Spleen (tissue), 11 donors: ENCODE results near the gene ECHDC3. TPM values are rescaled to one million over a fixed set of nuclear protein-coding genes. Genes with fewer than 3 reads are reported as not detected.

ENCODE experiments used
- DNase-seq: peaks from one replicate; pipeline ENCODE4 v3.0.0-alpha.2; 2020
- H3K27ac ChIP-seq, 8 donors: fragments of 200-600 bp; sonication (generic) in 7 of 8; 1 replicate in 4 of 8; 2 replicates in 4 of 8; pipeline versions ENCODE4 v1.5.0 to v1.8.0; 2016 to 2021; ENCODE audit warnings: inconsistent platforms in 4 of 8, mild to moderate bottlenecking in 4 of 8, moderate library complexity in 1 of 8
- H3K27me3 ChIP-seq, 7 donors: fragments of 200-600 bp; sonication (generic) in 6 of 7; replicated peaks in 1 of 7; 1 replicate in 4 of 7; 2 replicates in 3 of 7; pipeline versions ENCODE4 v1.5.0 to v1.8.0; 2016 to 2021; ENCODE audit warnings: inconsistent platforms in 3 of 7, mild to moderate bottlenecking in 1 of 7
- H3K36me3 ChIP-seq, 6 donors: fragments of 200-600 bp; sonication (generic) in 5 of 6; 1 replicate in 4 of 6; 2 replicates in 2 of 6; pipeline versions ENCODE4 v1.5.0 to v1.8.0; 2016 to 2021; ENCODE audit warnings: inconsistent platforms in 2 of 6
- H3K4me1 ChIP-seq, 6 donors: fragments of 200-600 bp; sonication (generic) in 5 of 6; 1 replicate in 3 of 6; 2 replicates in 3 of 6; pipeline versions ENCODE4 v1.5.0 to v1.8.0; 2016 to 2021; ENCODE audit warnings: inconsistent platforms in 3 of 6
- H3K4me3 ChIP-seq, 8 donors: fragments of 200-600 bp; sonication (generic) in 7 of 8; 1 replicate in 4 of 8; 2 replicates in 4 of 8; pipeline versions ENCODE4 v1.5.0 to v1.8.0; 2016 to 2021; ENCODE audit warnings: inconsistent platforms in 4 of 8, mild to moderate bottlenecking in 4 of 8, moderate library complexity in 2 of 8
- H3K9me3 ChIP-seq, 8 donors: fragments of 200-600 bp; sonication (generic) in 7 of 8; 1 replicate in 4 of 8; 2 replicates in 4 of 8; pipeline versions ENCODE4 v1.5.0 to v1.8.0; 2016 to 2021; ENCODE audit warnings: inconsistent platforms in 4 of 8
- POLR2A ChIP-seq, 3 donors: fragments of 450-650 bp; IDR thresholded peaks; one replicate each; pipeline ENCODE4 v1.5.1; 2017; ENCODE audit warnings: antibody characterized with exemption in 3 of 3, mild to moderate bottlenecking in 1 of 3
- POLR2AphosphoS5 ChIP-seq, 3 donors: sonication (generic); formaldehyde crosslinking; IDR thresholded peaks; one replicate each; pipeline ENCODE4 v1.5.1; 2017; ENCODE audit warnings: antibody characterized with exemption in 3 of 3
- WGBS, 5 donors: extraction: QIAGEN DNeasy Blood & Tissue Kit in 3 of 5; methylation state at CpG; one replicate each; pipeline versions ENCODE4 v1.1.5 to v1.1.7; 2013 to 2018; 5-methylcytosine and 5-hydroxymethylcytosine counted together
- intact Hi-C: fragments of 100-400 bp; cut with DNase I; formaldehyde crosslinking; loops from one replicate; pipeline ENCODE4 v1.15.0; 2023; ENCODE audit warnings: low total_unique reads
- polyA plus RNA-seq, 3 donors: library from polyadenylated mRNA; stranded (reverse); fragments of 200-250 nt; gene quantifications; one replicate each; pipeline ENCODE4 v1.2.1, GENCODE V29; 2013
- total RNA-seq, 7 donors: library from RNA; depleted of rRNA in 3 of 7; stranded (reverse); fragments of >200 nt in 3 of 7; fragmentation: NEBNext Ultra II Directional in 4 of 7; extraction: Animal tissue kit (Norgen Biotek cat#: 25700) in 4 of 7; gene quantifications; one replicate each; pipeline versions ENCODE4 v1.1.0 to v1.2.1, GENCODE V29; 2016 to 2021
- TF ChIP-seq, protein P1 (sequence below), 11 experiments: fragments of 200-600 bp in 7 of 11; fragments of 450-650 bp in 4 of 11; sonication (generic) in 4 of 11; IDR thresholded peaks in 8 of 11; conservative IDR thresholded peaks in 3 of 11; 1 replicate in 7 of 11; 2 replicates in 4 of 11; pipeline versions ENCODE4 v1.4.0 to v1.8.0; 2016 to 2021; ENCODE audit warnings: antibody characterized with exemption in 11 of 11, inconsistent platforms in 4 of 11, mild to moderate bottlenecking in 1 of 11
- donor health status: healthy with polysubstance abuse.
- donor health status: DM: no; HTN: no; CAD: no; lungs with moderate emphysema.
- donor health status: DM: no; HTN: no; CAD: no.
- donor health status: Bipolar disorder and iron deficiency.
- donor health status: healthy.
- donor health status: DM: no; HTN: no; CAD: no.
- donor health status: DM: yes; HTN: yes; CAD: no.

The ECHDC3 gene
- total and polyA plus RNA-seq, 10 donors = 5.6 to 49.7 (median 16.7) TPM

DNA sequence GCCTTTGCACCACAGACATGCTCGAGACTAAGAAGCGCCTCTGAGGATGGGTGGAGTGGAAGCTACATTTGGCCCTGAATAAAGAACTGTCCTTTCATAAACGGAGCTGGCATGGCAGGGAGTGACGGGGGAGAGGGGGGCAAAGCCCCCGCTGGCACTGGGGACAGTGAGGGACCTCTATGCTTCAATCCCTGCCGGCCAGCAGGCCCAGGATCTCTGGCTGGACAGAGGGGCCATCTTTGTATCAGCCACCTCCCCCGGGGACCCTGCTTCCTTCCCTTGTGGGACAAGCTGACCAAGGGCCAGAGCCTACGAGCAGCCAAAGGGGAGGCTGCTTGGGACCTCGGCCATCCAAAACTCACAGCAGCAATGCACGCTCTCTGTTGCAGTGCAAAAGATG lies 28.2 kb upstream of the ECHDC3 start:
- no peak overlapping the region for H3K4me3 ChIP-seq
- H3K27ac ChIP-seq = peak overlapping the region in 2 of 8 donors; percentile 36 to 44
- no peak for TF ChIP-seq POLR2AphosphoS5 (IDR thresholded peaks at IDR 0.05)
- TF ChIP-seq POLR2A (IDR thresholded peaks at IDR 0.05) = no peak
- TF ChIP-seq, protein P1, sequence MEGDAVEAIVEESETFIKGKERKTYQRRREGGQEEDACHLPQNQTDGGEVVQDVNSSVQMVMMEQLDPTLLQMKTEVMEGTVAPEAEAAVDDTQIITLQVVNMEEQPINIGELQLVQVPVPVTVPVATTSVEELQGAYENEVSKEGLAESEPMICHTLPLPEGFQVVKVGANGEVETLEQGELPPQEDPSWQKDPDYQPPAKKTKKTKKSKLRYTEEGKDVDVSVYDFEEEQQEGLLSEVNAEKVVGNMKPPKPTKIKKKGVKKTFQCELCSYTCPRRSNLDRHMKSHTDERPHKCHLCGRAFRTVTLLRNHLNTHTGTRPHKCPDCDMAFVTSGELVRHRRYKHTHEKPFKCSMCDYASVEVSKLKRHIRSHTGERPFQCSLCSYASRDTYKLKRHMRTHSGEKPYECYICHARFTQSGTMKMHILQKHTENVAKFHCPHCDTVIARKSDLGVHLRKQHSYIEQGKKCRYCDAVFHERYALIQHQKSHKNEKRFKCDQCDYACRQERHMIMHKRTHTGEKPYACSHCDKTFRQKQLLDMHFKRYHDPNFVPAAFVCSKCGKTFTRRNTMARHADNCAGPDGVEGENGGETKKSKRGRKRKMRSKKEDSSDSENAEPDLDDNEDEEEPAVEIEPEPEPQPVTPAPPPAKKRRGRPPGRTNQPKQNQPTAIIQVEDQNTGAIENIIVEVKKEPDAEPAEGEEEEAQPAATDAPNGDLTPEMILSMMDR (IDR thresholded peaks at IDR 0.05 in 8 of 11, conservative IDR thresholded peaks at IDR 0.05 in 3 of 11) = no peak
- no peaks in the 10 kb centered on the region for H3K36me3 ChIP-seq
- H3K9me3 ChIP-seq = peaks cover 0 to 10% (median 0%) of the 10 kb centered on the region in 8 donors
- intact Hi-C loops = no loop called here
- 75 to 89% (median 80%) methylated on average over 9 to 10 of the region's 10 CpGs for whole genome bisulfite sequencing, 5 donors
- H3K4me1 ChIP-seq = peaks cover 13 to 65% (median 35%) of the 10 kb centered on the region in 6 donors
- H3K27me3 ChIP-seq = no peaks in the 10 kb centered on the region
- DNase-seq = no peak

DNA sequence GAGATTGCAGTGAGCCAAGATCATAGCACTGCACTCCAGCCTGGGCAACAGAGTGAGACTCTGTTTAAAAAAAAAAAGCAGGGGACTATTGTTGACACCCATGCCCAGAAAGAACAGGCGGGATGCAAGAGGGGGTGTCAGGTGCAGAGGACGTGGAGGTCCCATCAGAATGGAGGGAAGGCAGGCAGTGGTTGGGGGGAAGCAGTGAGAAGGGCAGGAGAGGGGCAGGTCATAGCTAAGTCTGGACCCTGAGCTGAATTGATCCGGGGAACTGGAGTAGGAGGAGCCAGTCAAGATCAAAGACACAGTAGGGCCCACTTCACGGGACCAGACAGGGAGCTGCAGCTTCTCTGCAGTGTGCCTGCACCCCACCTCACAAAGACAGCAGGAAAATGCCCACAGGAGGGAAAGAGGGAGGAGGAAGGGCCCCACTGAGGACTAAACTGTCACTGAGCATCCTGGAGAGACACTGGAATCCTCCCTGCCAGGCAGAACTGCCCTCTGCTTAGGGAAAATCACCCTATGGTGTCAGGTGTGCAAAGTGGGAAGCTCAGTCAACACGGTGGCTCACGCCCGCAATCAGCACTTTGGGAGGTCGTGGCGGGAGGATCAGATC lies 27.3 kb upstream of the ECHDC3 start:
- no peak for DNase-seq
- 84 to 92% (median 90%) methylated on average over 9 of the region's 9 CpGs for WGBS, 5 donors
- H3K4me3 ChIP-seq = no peak overlapping the region
- intact Hi-C loops = no loop called here
- H3K4me1 ChIP-seq = peaks cover 13 to 67% (median 36%) of the 10 kb centered on the region in 6 donors
- TF ChIP-seq POLR2A (IDR thresholded peaks at IDR 0.05) (no peak), POLR2AphosphoS5 (IDR thresholded peaks at IDR 0.05) (no peak)
- TF ChIP-seq, protein P1 (IDR thresholded peaks at IDR 0.05 in 8 of 11, conservative IDR thresholded peaks at IDR 0.05 in 3 of 11) = no peak
- H3K9me3 ChIP-seq = peaks cover 0 to 10% (median 0%) of the 10 kb centered on the region in 8 donors
- no peaks in the 10 kb centered on the region for H3K36me3 ChIP-seq
- no peaks in the 10 kb centered on the region for H3K27me3 ChIP-seq
- H3K27ac ChIP-seq = no peak overlapping the region

DNA sequence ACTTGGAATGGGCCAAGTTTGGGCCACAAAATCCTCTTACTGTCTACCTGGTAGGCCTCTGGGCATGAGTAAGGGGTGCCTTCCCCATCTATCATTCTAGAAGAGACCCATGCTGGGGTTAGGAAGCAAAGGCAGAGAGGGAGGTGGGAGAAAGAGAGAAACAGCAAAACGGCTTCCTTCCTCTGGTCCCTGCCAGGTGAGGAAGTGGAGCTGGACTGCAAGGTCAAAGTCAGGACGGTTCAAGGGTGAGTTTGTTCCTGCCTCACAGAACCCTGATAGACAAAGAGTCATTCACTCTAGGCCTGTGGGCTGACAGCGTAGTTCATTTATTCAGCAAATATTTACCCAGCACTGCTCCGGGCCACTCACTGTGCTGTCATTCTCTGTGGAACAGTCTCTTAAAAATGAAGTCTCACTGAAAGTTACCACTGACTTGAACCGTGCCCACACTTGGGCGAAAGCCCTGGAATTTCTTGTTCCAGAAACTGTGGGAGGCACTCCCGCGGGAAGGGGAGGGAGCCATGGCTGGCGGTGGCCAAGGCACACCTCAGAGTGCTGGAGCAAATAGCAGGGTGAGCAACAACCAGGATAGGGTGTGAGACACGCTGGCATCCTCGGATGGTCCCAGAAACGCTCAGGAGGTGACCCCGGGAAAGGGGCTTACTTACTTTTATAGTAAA lies 26.2 kb upstream of the ECHDC3 start:
- H3K27ac ChIP-seq = no peak overlapping the region
- intact Hi-C loops = no loop called here
- no peak for TF ChIP-seq POLR2A (IDR thresholded peaks at IDR 0.05)
- TF ChIP-seq, protein P1 (IDR thresholded peaks at IDR 0.05 in 8 of 11, conservative IDR thresholded peaks at IDR 0.05 in 3 of 11) = no peak
- TF ChIP-seq POLR2AphosphoS5 (IDR thresholded peaks at IDR 0.05) = no peak
- peaks cover 0 to 10% (median 0%) of the 10 kb centered on the region in 8 donors for H3K9me3 ChIP-seq
- WGBS, 5 donors = 82 to 92% (median 87%) methylated on average over 13 of the region's 13 CpGs
- DNase-seq = no peak
- no peaks in the 10 kb centered on the region for H3K27me3 ChIP-seq
- H3K4me3 ChIP-seq = no peak overlapping the region
- H3K4me1 ChIP-seq = peaks cover 9 to 67% (median 35%) of the 10 kb centered on the region in 6 donors
- no peaks in the 10 kb centered on the region for H3K36me3 ChIP-seq

DNA sequence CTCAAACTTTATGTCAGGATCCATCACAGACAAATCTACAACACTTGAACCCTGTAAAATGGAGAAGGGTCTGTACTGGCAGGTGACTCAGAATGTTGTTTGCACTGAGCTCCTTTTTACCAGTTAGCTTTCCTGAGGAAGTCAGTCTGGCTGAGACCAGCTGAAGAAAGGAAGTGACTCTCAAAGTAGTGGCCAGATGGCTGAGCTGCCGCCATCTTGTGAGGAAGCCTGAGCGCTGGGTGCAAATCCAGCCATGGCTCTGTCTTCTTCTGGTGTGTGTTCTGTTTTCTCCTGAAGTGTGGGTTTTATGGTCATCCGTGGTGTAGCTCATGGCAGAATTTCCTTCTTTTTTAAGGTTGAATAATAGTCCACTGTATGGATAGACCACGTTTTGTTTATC lies 25.5 kb upstream of the ECHDC3 start:
- H3K36me3 ChIP-seq = no peaks in the 10 kb centered on the region
- no peak overlapping the region for H3K4me3 ChIP-seq
- H3K4me1 ChIP-seq = peaks cover 9 to 63% (median 31%) of the 10 kb centered on the region in 6 donors
- intact Hi-C loops = no loop called here
- H3K9me3 ChIP-seq = peaks cover 0 to 10% (median 0%) of the 10 kb centered on the region in 8 donors
- TF ChIP-seq POLR2A (IDR thresholded peaks at IDR 0.05) = no peak
- TF ChIP-seq POLR2AphosphoS5 (IDR thresholded peaks at IDR 0.05) = no peak
- TF ChIP-seq, protein P1 (IDR thresholded peaks at IDR 0.05 in 8 of 11, conservative IDR thresholded peaks at IDR 0.05 in 3 of 11) = no peak
- H3K27ac ChIP-seq = no peak overlapping the region
- no peaks in the 10 kb centered on the region for H3K27me3 ChIP-seq
- DNase-seq = no peak
- 93 to 99% (median 96%) methylated on average over 4 of the region's 4 CpGs for WGBS, 5 donors
